AG20443 (cell line): ENCODE data around the gene DEAF1.
A peak's percentile ranks its signal among the peaks of the same experiment; 100 is the strongest.

Source experiments
- DNase-seq: peaks from one replicate; pipeline ENCODE4 v3.0.0; 2012; ENCODE audit warnings: low spot score, mixed read lengths

DEAF1 gene

DNA sequence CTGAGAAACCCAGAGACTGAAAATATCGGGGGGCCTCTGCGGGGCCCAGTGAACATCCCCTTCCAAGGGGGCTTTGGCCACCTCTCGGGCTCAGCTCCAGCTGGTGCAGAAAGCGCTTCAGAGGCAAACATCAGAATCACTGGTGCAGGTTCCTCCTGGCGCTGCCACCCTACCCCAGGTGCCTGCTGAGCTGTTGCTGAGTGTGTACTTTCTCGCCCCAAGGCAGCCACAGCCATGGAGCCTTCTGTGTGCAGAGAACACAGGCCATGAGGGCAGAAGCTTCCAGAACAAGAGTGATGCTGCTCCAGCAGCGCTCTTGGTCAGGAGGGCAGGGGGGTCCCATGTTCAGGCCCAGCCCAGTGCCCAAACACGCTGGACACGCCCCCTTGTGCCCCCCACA is 51.7 kb downstream of the DEAF1 start:
- no peak for DNase-seq

GRCh38 chr11:641806-642370 is 53.1 kb downstream of the DEAF1 start:
- DNase-seq = no peak

DNA sequence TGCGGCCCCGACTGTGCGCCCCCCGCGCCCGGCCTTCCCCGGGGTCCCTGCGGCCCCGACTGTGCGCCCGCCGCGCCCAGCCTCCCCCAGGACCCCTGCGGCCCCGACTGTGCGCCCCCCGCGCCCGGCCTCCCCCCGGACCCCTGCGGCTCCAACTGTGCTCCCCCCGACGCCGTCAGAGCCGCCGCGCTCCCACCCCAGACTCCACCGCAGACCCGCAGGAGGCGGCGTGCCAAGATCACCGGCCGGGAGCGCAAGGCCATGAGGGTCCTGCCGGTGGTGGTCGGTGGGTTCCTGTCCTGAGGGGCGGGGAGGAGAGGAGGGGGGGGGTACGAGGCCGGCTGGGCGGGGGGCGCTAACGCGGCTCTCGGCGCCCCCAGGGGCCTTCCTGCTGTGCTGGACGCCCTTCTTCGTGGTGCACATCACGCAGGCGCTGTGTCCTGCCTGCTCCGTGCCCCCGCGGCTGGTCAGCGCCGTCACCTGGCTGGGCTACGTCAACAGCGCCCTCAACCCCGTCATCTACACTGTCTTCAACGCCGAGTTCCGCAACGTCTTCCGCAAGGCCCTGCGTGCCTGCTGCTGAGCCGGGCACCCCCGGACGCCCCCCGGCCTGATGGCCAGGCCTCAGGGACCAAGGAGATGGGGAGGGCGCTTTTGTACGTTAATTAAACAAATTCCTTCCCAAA is 54.9 kb downstream of the DEAF1 start:
- DNase-seq = no peak

DNA sequence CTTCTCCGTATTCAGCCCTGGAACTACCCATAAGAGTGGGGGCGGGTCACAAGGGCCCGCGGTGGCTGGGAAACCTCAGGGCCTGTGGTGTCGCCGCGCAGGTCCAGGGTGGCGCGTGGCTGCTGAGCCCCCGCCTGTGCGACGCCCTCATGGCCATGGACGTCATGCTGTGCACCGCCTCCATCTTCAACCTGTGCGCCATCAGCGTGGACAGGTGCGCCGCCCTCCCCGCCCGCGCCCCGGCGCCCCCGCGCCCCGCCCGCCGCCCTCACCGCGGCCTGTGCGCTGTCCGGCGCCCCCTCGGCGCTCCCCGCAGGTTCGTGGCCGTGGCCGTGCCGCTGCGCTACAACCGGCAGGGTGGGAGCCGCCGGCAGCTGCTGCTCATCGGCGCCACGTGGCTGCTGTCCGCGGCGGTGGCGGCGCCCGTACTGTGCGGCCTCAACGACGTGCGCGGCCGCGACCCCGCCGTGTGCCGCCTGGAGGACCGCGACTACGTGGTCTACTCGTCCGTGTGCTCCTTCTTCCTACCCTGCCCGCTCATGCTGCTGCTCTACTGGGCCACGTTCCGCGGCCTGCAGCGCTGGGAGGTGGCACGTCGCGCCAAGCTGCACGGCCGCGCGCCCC is 55.6 kb downstream of the DEAF1 start:
- peak; percentile 39 for DNase-seq

DNA sequence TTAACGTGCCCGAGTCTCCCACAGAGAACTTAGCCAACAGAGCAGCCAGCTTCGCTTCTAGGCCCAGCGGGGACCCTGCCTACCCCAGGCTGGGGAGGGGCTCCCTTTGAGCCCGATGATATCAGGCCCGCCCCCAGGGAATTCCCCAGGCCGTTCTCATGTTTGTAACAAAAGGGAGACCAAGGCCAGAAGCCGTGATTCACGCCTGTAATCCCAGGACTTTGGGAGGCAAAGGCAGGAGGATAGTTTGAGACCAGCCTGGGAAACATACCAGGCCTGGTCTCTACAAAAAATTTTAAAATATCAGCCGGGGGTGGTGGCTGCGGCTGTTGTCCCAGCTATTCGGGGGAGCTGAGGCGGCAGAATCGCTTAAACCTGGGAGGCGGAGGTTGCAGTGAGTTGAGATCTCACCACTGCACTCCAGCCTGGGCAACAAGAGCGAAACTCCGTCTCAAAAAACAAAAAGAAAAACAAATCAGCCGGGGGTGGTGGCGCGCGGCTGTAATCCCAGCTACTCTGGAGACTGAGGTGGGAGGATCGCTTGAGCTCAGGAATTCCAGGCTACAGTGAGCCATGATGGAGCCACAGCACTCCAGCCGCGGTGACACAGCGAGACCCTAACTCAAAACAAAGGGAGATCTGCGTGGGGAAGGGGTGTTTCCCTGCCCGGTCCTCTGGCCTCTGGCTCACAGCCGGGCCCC is 56.2 kb downstream of the DEAF1 start:
- DNase-seq = no peak

DNA sequence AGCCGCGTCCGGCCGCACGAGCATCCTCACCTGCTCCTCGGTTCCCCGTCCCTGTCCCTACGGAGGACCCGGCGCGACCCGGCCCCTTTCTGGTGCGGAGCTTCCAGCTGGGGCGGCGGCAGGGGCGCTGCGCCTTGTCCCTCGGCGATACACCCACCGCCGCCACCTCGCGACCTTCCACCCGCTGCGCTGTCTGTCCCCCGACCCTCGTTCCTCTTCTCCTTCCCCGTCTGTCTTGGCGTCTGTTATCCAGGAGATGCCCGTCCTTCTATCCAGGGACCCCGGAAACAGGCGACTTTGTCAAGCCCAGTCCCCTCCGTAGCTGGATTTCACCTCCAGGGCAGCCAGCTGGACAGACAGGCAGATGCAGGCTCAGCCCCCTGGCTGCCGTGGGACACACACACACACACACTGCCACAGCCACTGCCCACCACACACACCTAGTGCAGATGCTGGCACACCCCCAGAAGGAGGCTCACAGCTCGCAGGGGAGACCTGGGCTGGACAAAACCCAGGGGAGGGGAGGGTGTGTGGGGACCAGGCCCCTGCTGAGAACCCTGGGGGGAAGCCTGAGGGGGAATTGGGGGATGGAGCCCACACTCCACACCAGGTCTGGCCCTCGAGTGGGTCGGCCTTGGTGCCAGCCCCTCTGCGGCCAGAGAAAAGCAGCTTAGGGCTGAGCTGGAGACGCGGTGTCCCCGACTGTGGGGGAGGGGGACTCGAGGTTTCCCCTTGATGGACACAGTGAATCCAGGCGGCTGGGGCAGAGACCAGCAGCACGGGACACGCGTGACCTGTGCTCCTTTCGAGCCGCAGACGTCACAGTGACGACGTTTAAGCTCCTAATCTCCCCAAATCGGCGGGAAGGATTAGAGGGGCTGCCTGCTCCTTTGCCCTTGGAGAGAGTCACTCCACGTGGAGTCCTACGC is 57.2 kb downstream of the DEAF1 start:
- no peak for DNase-seq

DNA sequence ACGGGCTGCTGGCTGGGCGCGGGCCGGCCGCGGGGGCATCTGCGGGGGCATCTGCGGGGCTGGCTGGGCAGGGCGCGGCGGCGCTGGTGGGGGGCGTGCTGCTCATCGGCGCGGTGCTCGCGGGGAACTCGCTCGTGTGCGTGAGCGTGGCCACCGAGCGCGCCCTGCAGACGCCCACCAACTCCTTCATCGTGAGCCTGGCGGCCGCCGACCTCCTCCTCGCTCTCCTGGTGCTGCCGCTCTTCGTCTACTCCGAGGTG is 57.8 kb downstream of the DEAF1 start:
- DNase-seq = no peak

DNA sequence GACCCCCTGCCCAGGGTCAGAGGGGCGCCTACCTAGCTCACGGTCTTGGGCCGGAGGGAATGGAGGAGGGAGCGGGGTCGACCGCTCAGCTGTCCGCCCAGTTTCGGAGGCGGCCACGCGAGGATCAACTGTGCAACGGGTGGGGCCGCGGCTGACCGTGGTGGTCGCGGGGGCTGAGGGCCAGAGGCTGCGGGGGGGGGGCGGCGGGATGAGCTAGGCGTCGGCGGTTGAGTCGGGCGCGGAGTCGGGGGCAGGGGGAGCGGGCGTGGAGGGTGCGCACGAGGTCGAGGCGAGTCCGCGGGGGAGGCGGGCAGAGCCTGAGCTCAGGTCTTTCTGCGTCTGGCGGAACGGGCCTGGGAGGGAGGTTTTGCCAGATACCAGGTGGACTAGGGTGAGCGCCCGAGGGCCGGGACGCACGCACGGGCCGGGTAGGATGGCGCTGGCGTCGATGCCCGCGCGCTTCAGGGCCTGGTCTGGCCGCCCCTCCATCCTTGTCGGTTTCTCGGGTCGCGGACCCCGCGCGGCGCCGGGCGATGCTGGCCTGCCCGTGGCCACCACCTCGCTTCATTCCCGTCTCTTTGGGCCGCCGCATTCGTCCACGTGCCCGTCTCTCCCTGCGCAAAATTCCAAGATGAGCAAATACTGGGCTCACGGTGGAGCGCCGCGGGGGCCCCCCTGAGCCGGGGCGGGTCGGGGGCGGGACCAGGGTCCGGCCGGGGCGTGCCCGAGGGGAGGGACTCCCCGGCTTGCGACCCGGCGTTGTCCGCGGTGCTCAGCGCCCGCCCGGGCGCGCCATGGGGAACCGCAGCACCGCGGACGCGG is 58.3 kb downstream of the DEAF1 start, which contains the start of gene DRD4:
TSS of gene DRD4 (plus strand) at position 759 of the 822 bp plus-strand sequence. CDS start at position 795, 36 bp downstream.
- peak; percentile 84 for DNase-seq

GRCh38 chr11:635945-636510 is 59.0 kb downstream of the DEAF1 start:
- no peak for DNase-seq

GRCh38 chr11:630871-631270 is 64.2 kb downstream of the DEAF1 start:
- no peak for DNase-seq

DNA sequence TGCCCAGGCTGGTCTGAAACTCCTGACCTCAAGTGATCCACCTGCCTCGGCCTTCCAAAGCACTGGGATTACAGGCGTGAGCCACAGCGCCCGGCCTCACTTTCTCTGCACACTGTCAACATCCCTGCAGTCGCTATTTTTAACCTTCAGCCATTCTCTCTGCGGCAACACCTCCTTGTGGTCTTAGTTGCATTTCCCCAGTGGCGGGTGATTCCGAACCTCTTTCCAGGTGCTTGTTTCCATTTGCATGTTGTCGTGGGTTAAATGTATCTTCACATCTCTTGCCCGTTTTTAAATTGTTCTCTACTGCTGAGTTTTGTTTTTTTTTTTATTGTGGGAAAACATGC is 65.8 kb downstream of the DEAF1 start:
- DNase-seq = no peak

DNA sequence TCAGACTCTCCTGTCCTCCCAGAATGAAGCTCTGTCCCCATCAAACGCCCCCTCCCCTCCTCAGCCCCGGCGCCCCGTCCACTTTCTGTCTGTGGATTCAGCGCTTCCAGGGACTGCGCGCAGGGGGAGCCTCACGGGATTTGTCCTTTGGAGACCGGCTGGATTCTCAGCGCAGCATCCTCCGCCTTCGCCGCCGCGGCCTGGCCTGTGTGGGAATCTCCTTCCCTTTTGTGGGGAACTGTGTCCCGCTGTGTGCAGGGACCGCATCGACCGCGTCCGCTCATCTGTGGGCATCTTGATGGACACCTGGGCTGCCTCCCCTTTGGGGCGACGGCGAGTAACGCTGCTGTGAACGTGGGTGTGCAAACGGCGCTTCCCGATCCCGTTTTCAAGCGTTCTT is 67.0 kb downstream of the DEAF1 start:
- DNase-seq = no peak

GRCh38 chr11:627308-627576 is 67.8 kb downstream of the DEAF1 start:
- no peak for DNase-seq

DNA sequence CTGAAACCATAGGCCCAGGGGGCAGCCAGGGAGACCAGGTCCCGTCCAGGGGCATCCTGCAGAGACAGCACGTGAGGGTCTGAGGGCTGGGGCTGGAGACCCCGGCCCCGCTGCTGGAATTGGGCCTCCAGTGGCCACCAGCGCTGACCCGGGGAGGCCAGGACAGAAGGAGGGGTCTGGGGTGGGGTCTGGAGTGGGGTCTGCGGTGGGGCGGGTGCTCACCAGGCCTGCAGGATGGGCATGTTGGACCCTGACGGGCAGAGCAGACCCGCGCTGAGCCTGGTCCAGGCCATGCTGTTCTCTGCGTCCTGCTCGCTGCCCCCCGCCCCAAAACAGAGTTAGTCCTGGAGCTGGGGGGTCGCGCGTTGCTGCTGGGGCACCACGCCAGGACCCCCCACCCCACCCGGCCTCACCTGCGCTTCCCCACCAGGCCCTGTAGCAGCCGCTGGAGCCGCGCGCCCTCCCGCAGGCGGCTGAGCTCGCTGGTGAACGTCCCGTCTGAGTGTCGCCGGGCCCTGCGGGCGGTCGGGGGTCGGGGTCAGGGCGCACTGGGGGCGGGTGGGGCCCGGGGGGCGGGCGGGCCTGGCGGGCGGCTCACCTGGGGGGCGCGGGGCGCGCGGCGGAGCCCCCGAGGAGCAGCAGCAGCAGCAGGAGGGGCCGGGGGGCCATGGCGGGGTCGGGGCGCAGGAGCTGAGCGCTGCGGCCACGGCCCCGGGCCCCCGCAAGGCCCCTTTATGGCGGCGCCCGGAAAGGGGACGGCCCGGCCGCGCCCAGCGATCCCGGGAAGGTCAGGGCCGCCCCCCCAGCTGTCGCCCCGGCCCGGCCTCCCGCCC is 68.3 kb downstream of the DEAF1 start, which contains the start of gene SCT:
TSS of gene SCT (minus strand) at position 707 of the 833 bp plus-strand sequence. CDS start at position 669, 38 bp downstream.
- no peak for DNase-seq

- DNase-seq = no peak
Observed at GRCh38 chr11:625636-626268, 69.3 kb downstream of the DEAF1 start.

GRCh38 chr11:624705-625635 is 70.1 kb downstream of the DEAF1 start, which contains the start of gene CDHR5:
Gene CDHR5, minus strand, starts transcription at chr11:624955. Its CDS starts 53 bp downstream, at chr11:624902.
- DNase-seq = no peak

- DNase-seq = peak; percentile 64
Observed at GRCh38 chr11:623999-624704, 70.9 kb downstream of the DEAF1 start.
